Caco-2 (cell line): ENCODE measurements around the gene GSG1. TPM values are rescaled to one million over a fixed set of nuclear protein-coding genes. Genes with fewer than 3 reads are reported as not detected.
"Not testable (repeated sequence)": the region's sequence is repeated elsewhere in the genome, so short reads cannot be mapped to it uniquely, and the experiment has no call there.

Source experiments
- BruUV-seq: library from RNA; stranded (reverse); fragments of 400-500 nt; replicated peaks from 2 replicates; lab custom pipeline; 2021; lab: Mats Ljungman, UMichigan
- CTCF ChIA-PET: fragments of 300-600 bp; sonication (Branson Sonifier 250); formaldehyde crosslinking; loops from one replicate; lab custom pipeline; 2022; ENCODE audit warnings: antibody characterized with exemption; lab: Charles Lee
- POLR2A ChIA-PET: fragments of 300-600 bp; sonication (Branson Sonifier 250); formaldehyde crosslinking; loops from one replicate; lab custom pipeline; 2022; ENCODE audit warnings: antibody characterized with exemption; lab: Charles Lee
- DNase-seq, 2 experiments: peaks; one replicate each; pipeline versions ENCODE4 v3.0.0 to v3.0.0-alpha.2; 2020 to 2022
- H3K27me3 ChIP-seq: replicated peaks from 2 replicates; pipeline ENCODE4 v1.6.0; 2011; ENCODE audit warnings: low read length; ENCODE audit not compliant: control insufficient read depth, insufficient read depth
- H3K36me3 ChIP-seq: 2 replicates; pipeline ENCODE4 v1.5.1; 2011; ENCODE audit warnings: low read length; ENCODE audit not compliant: control insufficient read depth, insufficient read depth
- H3K4me1 ChIP-seq: fragments of 250-450 bp; sonication (Bioruptor Pico); 2 replicates; pipeline ENCODE4 v1.5.1; 2020; ENCODE audit warnings: mild to moderate bottlenecking
- H3K4me3 ChIP-seq: 2 replicates; pipeline ENCODE4 v1.5.1; 2011; ENCODE audit warnings: low read depth, mild to moderate bottlenecking, control low read depth, low read length
- H3K9me3 ChIP-seq: fragments of 250-450 bp; sonication (Bioruptor Pico); 2 replicates; pipeline ENCODE4 v1.5.1; 2020; ENCODE audit warnings: mild to moderate bottlenecking, moderate library complexity
- H3K27ac Mint-ChIP-seq: one replicate; pipeline ENCODE4 v1.8.0; 2022; ENCODE audit warnings: mixed read lengths; ENCODE audit not compliant: unreplicated experiment
- H3K27me3 Mint-ChIP-seq: one replicate; pipeline ENCODE4 v1.8.0; 2022; ENCODE audit warnings: mixed read lengths; ENCODE audit not compliant: insufficient read depth, unreplicated experiment
- H3K36me3 Mint-ChIP-seq: one replicate; pipeline ENCODE4 v1.8.0; 2022; ENCODE audit warnings: mild to moderate bottlenecking, mixed read lengths; ENCODE audit not compliant: insufficient read depth, unreplicated experiment
- H3K4me1 Mint-ChIP-seq: one replicate; pipeline ENCODE4 v1.8.0; 2022; ENCODE audit warnings: low read depth, mixed read lengths; ENCODE audit not compliant: unreplicated experiment
- H3K4me3 Mint-ChIP-seq: one replicate; pipeline ENCODE4 v1.8.0; 2022; ENCODE audit warnings: mild to moderate bottlenecking, moderate library complexity, mixed read lengths; ENCODE audit not compliant: unreplicated experiment
- H3K9me3 Mint-ChIP-seq: one replicate; pipeline ENCODE4 v1.8.0; 2022; ENCODE audit warnings: mixed read lengths; ENCODE audit not compliant: unreplicated experiment
- intact Hi-C: fragments of 100-400 bp; cut with micrococcal nuclease; formaldehyde crosslinking; loops from one replicate; pipeline ENCODE4 v1.10.0; 2022; ENCODE audit not compliant: unreplicated experiment
- total RNA-seq: library from RNA; stranded (reverse); gene quantifications from 2 replicates; pipeline ENCODE4 v1.2.3, GENCODE V29; 2022
- TF ChIP-seq, protein P1 (sequence below), 2 experiments: fragments of 200-600 bp in 1 of 2; IDR thresholded peaks; 1 replicate in 1 of 2; 2 replicates in 1 of 2; pipeline versions ENCODE4 v1.5.1 to v1.8.0; 2011 to 2022; ENCODE audit warnings: antibody characterized with exemption in 1 of 2, control low read depth in 1 of 2, inconsistent platforms in 1 of 2, low read depth in 1 of 2, low read length in 1 of 2, mild to moderate bottlenecking in 1 of 2, moderate library complexity in 1 of 2; ENCODE audit not compliant: insufficient read depth in 1 of 2, severe bottlenecking in 1 of 2, unreplicated experiment in 1 of 2

Gene GSG1
- total RNA-seq, 1 experiment from 2014 or later: not detected

DNA sequence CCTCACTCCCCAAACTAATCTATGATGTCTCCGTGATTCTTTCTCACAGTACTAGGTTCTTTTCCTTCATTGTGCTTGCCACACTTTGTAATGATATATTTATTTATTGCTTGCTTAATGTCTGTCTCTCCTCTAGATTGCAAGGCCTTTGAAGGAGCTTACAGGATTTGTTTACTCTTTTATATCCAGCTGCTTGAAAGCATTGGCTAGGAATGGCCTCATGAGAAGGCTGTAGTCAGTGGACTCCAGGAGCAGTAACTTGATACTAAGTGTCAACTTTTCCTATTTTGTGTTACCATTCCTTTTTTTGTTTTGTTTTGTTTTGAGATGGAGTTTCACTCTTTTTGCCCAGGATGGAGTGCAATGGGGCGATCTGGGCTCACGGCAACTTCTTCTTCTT is 66.6 kb downstream of the GSG1 start:
- H3K4me3 Mint-ChIP-seq: no peak overlapping the region
- no peak for DNase-seq
- H3K4me1 ChIP-seq: 0 out of 2 replicates have a peak, but pooled peaks cover 6% of the 10 kb centered on the region
- no peak overlapping the region for H3K27ac Mint-ChIP-seq
- H3K9me3 ChIP-seq: peaks cover 3% of the 10 kb centered on the region; the same call in 1 of the 2 replicates
- no peaks in the 10 kb centered on the region for H3K27me3 ChIP-seq
- ChIA-PET CTCF (no interaction called here), POLR2A (no interaction called here)
- H3K9me3 Mint-ChIP-seq: no peaks in the 10 kb centered on the region
- H3K4me3 ChIP-seq: no peak overlapping the region
- H3K36me3 Mint-ChIP-seq: no peaks in the 10 kb centered on the region
- peaks cover 4% of the 10 kb centered on the region for H3K4me1 Mint-ChIP-seq
- no TSS peak for BruUV-seq
- intact Hi-C loops: no loop called here
- no peaks in the 10 kb centered on the region for H3K36me3 ChIP-seq
- no peaks in the 10 kb centered on the region for H3K27me3 Mint-ChIP-seq
- TF ChIP-seq, protein P1, sequence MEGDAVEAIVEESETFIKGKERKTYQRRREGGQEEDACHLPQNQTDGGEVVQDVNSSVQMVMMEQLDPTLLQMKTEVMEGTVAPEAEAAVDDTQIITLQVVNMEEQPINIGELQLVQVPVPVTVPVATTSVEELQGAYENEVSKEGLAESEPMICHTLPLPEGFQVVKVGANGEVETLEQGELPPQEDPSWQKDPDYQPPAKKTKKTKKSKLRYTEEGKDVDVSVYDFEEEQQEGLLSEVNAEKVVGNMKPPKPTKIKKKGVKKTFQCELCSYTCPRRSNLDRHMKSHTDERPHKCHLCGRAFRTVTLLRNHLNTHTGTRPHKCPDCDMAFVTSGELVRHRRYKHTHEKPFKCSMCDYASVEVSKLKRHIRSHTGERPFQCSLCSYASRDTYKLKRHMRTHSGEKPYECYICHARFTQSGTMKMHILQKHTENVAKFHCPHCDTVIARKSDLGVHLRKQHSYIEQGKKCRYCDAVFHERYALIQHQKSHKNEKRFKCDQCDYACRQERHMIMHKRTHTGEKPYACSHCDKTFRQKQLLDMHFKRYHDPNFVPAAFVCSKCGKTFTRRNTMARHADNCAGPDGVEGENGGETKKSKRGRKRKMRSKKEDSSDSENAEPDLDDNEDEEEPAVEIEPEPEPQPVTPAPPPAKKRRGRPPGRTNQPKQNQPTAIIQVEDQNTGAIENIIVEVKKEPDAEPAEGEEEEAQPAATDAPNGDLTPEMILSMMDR (IDR thresholded peaks at IDR 0.05; ENCODE audit: insufficient read depth in 1 of 2, low read depth in 1 of 2, low read length in 1 of 2, severe bottlenecking in 1 of 2, unreplicated experiment in 1 of 2): no peak

DNA sequence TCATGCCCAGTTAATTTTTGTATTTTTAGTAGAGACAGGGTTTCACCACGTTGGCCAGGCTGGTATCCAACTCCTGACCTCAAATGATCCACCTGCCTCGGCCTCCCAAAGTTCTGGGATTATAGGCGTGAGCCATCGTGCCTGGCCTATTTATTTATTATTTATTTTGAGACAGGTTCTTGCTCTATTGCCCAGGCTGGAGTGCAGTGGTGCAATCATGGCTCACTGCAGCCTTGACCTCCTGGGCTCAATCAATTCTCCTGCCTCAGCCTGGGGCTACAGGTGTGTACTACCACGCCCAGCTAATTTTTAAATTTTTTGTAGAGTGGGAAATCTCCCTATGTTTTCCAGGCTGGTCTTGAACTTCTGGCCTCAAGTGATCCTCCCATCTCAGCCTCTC is 68.1 kb downstream of the GSG1 start:
- CTCF ChIA-PET, H3K4me3 ChIP-seq, intact Hi-C loops, H3K36me3 Mint-ChIP-seq, H3K4me1 Mint-ChIP-seq, H3K9me3 ChIP-seq, H3K27me3 ChIP-seq, H3K4me1 ChIP-seq, H3K27ac Mint-ChIP-seq, BruUV-seq, DNase-seq, H3K36me3 ChIP-seq, H3K27me3 Mint-ChIP-seq, POLR2A ChIA-PET, H3K9me3 Mint-ChIP-seq, H3K4me3 Mint-ChIP-seq: not testable (repeated sequence)

Other genes starting within 250 kb of the GSG1 start
- 73.9 and 99.7 TPM in 2 replicates for gene GPRC5A, start 212.1 kb downstream of the GSG1 start, total RNA-seq
- gene GPRC5D, start 151.5 kb downstream of the GSG1 start, total RNA-seq: not detected in 2 replicates
- 55.2 and 55.8 TPM in 2 replicates for gene HEBP1, start 103.4 kb downstream of the GSG1 start, total RNA-seq
- 11.2 and 11.4 TPM in 2 replicates for gene FAM234B, start 59.3 kb downstream of the GSG1 start, total RNA-seq
- gene EMP1, start 93.1 kb upstream of the GSG1 start, total RNA-seq: 6.6 and 10.2 TPM in 2 replicates